Measurements from ENCODE around the gene C3orf38. TPM values are rescaled to one million over a fixed set of nuclear protein-coding genes. Genes with fewer than 3 reads are reported as not detected.

C3orf38 gene
- total RNA-seq, 1 experiment from 2014 or later = 24.1 TPM

DNA sequence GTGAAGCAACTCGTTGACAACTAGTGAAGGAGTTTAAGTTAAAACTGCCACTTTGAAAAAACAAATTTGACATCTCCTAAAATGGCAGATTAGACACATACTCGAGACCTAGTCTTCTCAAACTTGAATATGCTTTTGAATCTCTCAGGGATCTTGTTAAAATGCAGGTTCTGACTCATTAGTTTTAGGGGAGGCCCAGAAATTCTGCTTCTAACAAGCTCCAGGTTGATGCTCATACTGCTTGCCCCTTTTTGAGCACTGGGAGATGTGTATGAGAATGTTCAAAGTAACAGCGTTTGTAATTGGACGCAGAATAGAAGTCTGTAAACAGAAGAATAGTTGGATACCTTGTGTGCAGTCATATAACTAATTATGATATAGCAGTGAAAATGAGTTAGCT, 1.6 kb downstream of the C3orf38 start (continued):
- no peak for TF ChIP-seq ATF6 (CRISPR knock-in tag; IDR thresholded peaks at IDR 0.05)
- TF ChIP-seq, protein P1, sequence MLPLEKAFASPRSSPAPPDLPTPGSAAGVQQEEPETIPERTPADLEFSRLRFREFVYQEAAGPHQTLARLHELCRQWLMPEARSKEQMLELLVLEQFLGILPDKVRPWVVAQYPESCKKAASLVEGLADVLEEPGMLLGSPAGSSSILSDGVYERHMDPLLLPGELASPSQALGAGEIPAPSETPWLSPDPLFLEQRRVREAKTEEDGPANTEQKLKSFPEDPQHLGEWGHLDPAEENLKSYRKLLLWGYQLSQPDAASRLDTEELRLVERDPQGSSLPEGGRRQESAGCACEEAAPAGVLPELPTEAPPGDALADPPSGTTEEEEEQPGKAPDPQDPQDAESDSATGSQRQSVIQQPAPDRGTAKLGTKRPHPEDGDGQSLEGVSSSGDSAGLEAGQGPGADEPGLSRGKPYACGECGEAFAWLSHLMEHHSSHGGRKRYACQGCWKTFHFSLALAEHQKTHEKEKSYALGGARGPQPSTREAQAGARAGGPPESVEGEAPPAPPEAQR (CRISPR knock-in tag; IDR thresholded peaks at IDR 0.05) = no peak
- TF ChIP-seq TCF7 (CRISPR knock-in tag; IDR thresholded peaks at IDR 0.05; ENCODE audit: low read depth) = no peak
- TF ChIP-seq NR2C2 (CRISPR knock-in tag; IDR thresholded peaks at IDR 0.05) = no peak
- no peak for TF ChIP-seq ZNF121 (CRISPR knock-in tag; IDR thresholded peaks at IDR 0.05)
- TF ChIP-seq MXD4 (CRISPR knock-in tag; IDR thresholded peaks at IDR 0.05; ENCODE audit: borderline replicate concordance) = no peak
- no peak for TF ChIP-seq AR (CRISPR knock-in tag; IDR thresholded peaks at IDR 0.05)
- TF ChIP-seq TEAD4 (CRISPR knock-in tag; IDR thresholded peaks at IDR 0.05) = no peak

- DNase-seq (ENCODE audit: low spot score) = no peak
- Mint-ChIP-seq H3K4me3 (no peak overlapping the region), H3K27ac (no peak overlapping the region), H3K27me3 (ENCODE audit: low read depth) (no peaks in the 10 kb centered on the region), H3K4me1 (peaks cover 18% of the 10 kb centered on the region), H3K36me3 (peaks cover 33% of the 10 kb centered on the region), H3K9me3 (no peaks in the 10 kb centered on the region)
- no peak for ATAC-seq
- TF ChIP-seq, protein P2, sequence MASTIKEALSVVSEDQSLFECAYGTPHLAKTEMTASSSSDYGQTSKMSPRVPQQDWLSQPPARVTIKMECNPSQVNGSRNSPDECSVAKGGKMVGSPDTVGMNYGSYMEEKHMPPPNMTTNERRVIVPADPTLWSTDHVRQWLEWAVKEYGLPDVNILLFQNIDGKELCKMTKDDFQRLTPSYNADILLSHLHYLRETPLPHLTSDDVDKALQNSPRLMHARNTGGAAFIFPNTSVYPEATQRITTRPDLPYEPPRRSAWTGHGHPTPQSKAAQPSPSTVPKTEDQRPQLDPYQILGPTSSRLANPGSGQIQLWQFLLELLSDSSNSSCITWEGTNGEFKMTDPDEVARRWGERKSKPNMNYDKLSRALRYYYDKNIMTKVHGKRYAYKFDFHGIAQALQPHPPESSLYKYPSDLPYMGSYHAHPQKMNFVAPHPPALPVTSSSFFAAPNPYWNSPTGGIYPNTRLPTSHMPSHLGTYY (CRISPR knock-in tag; IDR thresholded peaks at IDR 0.05) = no peak
- TF ChIP-seq MXD4 (CRISPR knock-in tag; IDR thresholded peaks at IDR 0.05; ENCODE audit: borderline replicate concordance) (no peak), E2F4 (CRISPR knock-in tag; IDR thresholded peaks at IDR 0.05; ENCODE audit: borderline replicate concordance, low read depth) (no peak), GABPB1 (CRISPR knock-in tag; IDR thresholded peaks at IDR 0.05) (no peak), ZNF219 (CRISPR knock-in tag; IDR thresholded peaks at IDR 0.05; ENCODE audit: borderline replicate concordance) (no peak), ZBTB21 (CRISPR knock-in tag; IDR thresholded peaks at IDR 0.05; ENCODE audit: borderline replicate concordance) (no peak), FOXP4 (CRISPR knock-in tag; IDR thresholded peaks at IDR 0.05) (no peak), SMAD4 (CRISPR knock-in tag; IDR thresholded peaks at IDR 0.05) (no peak), ATF6 (CRISPR knock-in tag; IDR thresholded peaks at IDR 0.05) (no peak), NR1H2 (CRISPR knock-in tag; IDR thresholded peaks at IDR 0.05) (no peak), PRRX2 (CRISPR knock-in tag; IDR thresholded peaks at IDR 0.05) (no peak), TEAD4 (CRISPR knock-in tag; IDR thresholded peaks at IDR 0.05) (no peak), ESRRA (CRISPR knock-in tag; IDR thresholded peaks at IDR 0.05; ENCODE audit: borderline replicate concordance) (no peak)
- TF ChIP-seq, protein P3, sequence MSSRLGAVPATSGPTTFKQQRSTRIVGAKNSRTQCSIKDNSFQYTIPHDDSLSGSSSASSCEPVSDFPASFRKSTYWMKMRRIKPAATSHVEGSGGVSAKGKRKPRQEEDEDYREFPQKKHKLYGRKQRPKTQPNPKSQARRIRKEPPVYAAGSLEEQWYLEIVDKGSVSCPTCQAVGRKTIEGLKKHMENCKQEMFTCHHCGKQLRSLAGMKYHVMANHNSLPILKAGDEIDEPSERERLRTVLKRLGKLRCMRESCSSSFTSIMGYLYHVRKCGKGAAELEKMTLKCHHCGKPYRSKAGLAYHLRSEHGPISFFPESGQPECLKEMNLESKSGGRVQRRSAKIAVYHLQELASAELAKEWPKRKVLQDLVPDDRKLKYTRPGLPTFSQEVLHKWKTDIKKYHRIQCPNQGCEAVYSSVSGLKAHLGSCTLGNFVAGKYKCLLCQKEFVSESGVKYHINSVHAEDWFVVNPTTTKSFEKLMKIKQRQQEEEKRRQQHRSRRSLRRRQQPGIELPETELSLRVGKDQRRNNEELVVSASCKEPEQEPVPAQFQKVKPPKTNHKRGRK (CRISPR knock-in tag; IDR thresholded peaks at IDR 0.05; ENCODE audit: borderline replicate concordance) = no peak
- ChIA-PET POLR2A (no interaction called here), CTCF (no interaction called here)
These were observed 3.1 kb downstream of the C3orf38 start for GRCh38 chr3:88152841-88153240.

Measured in WTC11 (cell line).